Stimulated activated CD4-positive, alpha-beta T cell treated with anti-CD3 and anti-CD28 coated beads, Interleukin-1b, Interleukin-23, amount 100 ng/mL, for 1 hour (primary cell): ENCODE results near the gene AK2.

Experiments used
- DNase-seq, 2 donors: peaks; one replicate each; pipeline ENCODE4 v3.0.0-alpha.2; 2020; ENCODE audit warnings: low read depth in 2 of 2

The AK2 gene

DNA sequence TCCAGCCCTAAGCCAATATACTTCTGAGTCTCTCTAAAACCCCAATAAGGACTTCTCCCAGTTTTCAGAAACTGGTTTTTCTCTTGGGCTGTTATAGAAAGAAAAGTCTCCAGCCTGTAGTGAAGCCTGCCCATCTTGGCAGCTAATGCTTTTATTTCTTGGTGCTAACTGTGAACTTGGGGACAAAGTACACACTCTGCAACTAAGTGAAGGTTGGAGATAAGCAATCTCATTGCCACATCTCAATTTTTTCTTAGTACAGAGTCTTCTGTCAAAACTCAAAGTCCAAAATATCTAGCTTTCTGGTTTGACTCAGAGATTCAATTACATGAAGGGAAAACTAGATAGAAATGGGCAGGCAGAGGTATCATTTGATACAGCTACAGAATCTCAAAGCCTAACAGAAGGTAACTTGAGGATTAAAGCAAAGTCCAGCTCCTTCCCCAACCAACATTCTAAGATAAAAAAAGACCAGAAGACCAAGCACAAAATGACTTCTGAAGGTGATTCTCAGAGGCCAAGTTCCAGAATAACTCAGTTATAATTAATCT, 14.0 kb downstream of the AK2 start:
- DNase-seq = no peak

DNA sequence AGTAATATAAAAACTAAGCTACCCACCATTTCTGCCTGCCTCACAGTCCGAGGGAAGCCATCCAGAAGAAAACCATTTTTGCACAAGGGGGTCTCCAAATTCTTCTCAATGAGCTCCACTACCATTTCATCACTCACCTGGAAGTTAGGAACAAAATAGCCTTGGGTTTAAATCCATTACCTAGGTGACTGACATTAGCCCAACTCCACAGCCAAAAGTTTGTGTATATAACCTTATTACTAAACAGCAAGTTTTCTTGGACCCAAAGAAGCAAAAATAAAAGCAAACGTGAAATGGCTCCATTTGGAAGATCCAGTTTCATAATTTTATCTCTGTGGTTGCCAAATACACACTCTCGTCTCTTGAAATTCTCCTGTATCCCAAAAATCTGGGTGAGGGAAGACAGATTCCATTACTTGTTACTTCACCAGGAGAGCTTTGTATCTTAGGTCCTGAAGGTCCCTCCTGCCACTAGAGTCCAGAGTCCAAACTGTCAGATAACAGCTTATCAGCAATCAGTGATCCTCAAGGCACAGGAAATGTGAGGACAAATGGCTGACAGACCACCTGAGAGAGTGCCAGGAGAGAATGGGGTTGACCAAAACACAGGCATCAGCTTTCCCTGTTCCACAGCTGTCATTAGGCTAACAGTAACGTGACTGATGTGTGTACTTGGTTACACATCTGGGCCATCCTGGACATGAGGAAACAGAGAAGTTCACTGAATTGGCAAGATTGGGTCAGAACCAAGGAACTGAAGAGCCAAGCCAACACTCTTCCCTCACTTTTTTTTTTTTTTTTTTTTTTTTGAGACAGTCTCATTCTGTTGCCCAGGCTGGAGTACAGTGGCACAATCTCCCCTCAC, 14.9 kb downstream of the AK2 start:
- DNase-seq = no peak

DNA sequence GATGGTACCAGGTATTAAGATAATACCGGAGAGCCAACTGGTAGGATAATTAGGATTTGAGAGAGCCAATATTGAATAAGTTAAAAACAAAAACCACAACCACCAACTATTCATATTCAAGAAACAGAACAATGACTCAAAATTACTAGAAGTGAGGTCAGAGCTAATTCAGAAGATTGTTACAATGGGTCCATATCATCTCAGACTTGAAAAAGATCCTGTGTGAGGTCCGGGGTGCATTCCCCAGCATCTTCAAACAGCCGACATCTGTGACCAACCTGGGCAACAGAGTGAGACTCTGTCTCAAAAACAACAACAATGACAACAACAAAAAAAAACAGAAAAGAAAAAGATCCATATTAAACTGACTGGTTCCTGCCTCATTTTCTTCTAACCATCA, 18.6 kb downstream of the AK2 start:
- no peak for DNase-seq

DNA sequence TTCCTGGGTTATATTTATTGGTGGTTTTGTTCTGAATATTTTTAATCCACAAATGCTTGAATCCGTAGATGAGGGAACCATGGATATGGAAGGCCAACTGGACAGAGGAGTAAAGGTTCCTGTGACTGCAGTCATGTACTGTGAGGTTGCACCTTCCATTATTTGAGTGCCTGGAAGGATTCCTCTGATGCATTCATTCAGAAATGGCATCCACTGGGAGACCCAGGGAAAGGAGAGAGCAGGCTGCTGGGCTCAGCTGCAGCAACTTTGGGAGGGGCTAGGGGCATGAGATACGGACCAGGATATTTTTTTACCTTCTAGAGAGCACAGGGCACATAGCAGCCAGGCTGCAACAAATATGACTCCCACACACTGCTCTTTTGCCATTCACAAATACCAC, 19.5 kb downstream of the AK2 start:
- DNase-seq = no peak

DNA sequence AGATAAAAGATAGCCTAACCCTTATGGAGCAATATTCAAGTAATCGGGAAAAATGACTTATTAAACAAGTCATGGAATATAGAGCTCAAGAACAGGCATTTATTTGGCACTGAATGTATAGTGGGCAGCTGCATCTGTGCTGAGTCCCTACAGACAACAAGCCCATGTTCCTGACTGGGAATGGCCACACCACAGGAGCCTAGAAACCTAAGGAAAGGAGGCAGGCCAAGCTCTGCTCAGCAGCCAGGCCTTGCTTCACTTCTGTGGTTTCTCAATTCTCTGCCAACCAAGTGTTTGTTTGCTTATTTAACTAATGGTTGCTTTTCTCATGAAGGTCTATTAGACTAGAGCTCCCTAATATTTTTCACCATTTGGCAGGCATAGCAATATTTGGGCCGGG, 21.5 kb downstream of the AK2 start:
- no peak for DNase-seq

DNA sequence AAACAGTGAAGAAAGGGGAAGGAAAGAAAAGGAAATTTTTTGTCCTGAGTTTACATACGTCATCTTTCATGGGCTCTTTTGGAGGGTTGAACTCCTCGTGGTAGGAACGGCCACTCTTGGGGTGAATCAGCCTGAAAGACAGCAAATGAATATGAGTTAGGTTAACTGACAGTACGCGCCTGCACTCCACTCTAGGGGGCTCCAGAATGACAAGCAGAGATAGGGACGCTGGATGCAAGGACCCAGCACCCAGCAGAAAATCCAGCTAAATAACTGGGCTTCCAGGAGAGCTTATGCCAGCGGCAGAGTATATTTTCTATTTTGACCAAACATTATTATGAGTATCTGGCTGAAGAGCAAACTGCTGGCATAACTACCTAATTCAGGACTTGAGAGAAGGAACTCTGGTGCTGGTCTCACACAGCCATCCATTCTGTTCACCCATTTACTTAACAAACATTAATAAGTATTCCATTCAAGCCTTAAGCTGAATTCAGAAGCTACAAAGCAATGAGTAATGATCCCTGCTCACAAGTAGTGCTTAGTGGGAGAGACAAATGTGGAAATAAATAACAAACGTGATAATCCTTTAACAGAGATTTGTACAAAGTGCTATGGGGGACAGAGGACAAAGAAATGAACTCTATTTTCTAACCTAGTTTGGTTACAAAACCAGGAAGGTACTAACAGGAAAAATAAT, 22.1 kb downstream of the AK2 start:
- no peak for DNase-seq

DNA sequence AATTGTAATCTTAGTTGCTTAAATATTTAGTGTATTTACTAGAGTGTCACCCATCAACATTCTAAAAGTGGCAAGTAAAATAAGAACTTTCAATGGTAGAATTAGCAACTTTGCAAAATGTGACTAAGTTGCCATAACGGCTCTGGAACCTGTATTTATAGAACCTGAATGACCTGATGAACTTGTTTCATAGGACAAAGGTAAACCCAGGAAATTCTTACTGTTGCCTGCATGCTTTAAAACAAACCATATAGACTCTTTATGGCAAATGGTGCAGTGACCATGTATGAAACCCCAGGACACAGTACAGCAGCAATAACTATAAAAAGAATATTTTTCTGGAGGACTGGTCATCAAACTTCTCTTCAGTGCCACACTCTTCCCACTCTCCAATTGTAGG, 22.9 kb downstream of the AK2 start:
- no peak for DNase-seq

DNA sequence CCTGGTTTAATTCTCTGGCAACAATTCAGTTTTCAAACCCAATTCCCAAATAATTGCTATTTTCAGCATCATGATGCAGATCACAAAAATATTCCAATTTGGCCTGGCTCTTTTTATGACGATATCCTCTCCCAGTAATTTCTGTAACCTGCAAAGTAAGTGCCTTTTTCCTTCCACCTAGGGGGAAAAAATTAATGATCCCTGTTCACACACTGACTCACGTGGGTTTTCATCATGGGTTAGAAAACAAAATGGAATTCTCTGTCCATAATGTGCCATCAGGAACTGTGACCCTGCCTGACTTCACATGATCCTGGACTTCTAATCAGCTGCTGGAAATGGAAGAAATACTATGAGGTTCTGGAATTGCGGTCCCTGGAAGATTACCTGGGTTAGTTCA, 24.5 kb downstream of the AK2 start:
- DNase-seq = no peak

DNA sequence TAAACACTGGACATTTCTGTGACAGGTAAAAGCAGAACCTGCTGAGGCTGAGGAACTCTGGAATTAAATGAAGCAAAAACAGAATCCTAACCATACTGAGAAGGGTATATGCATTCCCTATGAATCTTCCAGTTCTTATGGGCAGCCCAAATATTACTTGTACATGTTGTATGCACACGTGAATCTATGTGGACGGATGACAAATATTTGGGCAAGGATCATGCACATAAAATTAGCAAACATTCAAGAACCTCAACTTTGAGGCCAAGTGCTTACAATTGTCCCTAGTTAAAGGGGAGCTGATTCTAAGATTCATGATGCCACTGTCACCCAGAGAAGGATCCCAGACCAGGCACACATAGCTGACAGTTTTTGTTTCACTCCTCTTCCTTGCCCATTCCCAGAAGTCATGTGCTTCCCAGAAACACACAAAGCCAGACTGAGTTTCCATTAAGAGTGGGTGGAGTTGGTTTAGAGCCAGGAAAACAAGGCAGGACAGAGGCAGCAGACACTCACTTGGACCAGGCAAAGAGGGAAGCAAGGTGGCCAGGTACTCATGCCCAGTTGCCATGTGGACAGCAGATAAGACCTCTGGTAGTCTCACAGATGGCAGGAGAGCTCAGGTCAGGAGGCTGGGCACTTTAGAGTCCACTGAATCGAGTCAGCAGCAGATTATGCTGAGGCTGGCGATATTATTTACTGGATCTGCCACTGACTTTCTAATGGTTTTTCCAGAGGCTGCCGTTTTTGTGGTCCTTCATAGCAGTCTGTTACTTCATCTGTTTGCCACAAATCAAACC, 25.6 kb downstream of the AK2 start:
- no peak for DNase-seq

DNA sequence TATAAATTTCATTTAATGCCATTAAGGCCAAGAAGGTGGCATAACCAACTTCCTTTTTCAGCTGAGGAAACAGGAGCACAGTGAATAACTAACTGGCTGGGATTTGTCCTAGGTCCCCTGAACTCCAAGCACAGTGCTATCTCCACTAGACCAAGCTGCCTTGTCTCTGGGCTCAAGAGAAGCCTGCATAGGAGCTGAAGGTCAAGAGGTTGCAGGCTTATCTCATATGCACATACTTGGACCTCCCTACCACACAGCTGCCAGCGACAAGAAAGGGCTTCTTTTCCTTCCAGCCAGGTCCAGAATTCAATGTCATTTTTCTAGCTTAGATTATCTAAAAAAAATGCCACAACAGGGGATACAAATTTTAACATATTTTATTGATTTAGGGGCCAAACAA, 27.1 kb downstream of the AK2 start:
- no peak for DNase-seq

DNA sequence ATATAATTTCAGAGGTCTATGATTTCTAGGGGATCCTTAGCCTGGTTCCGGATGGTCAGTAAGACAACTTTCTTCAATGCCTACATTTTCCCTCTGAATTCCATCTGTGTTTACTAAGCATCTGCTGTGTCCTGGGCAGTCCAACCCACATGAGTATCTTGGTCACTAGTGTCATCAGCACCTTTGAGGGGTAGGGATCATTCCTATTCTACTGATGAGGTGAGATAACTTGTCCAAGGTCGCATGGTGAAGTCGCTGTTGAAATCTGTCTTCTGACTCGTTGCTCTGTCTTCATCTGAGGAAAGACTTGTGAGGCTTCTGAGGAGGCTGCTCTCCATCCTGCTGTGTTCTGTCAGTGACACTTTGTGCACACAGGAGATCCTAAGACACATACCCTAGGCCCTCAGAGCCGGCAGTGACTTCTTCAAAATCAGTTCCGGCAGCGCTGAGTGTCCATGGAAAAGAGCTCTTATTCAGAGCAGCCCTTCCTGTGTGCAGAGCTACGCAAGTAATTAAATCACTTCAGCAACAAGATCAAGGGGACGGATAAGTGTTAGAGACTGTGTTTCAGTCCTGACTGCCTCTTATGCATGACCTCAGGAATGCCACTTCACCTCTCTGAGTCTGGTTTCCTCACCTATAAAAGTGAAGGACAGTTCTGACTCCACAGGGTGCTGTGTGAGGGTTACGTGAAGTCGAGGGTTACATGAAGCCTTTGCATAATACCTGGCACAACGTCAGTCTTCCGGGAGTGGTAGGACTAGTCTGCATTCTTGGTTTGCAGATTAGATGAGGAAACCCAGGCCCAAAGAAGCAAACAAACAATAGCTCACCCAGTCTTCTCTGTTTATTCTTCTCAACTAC, 28.4 kb downstream of the AK2 start:
- DNase-seq = no peak

DNA sequence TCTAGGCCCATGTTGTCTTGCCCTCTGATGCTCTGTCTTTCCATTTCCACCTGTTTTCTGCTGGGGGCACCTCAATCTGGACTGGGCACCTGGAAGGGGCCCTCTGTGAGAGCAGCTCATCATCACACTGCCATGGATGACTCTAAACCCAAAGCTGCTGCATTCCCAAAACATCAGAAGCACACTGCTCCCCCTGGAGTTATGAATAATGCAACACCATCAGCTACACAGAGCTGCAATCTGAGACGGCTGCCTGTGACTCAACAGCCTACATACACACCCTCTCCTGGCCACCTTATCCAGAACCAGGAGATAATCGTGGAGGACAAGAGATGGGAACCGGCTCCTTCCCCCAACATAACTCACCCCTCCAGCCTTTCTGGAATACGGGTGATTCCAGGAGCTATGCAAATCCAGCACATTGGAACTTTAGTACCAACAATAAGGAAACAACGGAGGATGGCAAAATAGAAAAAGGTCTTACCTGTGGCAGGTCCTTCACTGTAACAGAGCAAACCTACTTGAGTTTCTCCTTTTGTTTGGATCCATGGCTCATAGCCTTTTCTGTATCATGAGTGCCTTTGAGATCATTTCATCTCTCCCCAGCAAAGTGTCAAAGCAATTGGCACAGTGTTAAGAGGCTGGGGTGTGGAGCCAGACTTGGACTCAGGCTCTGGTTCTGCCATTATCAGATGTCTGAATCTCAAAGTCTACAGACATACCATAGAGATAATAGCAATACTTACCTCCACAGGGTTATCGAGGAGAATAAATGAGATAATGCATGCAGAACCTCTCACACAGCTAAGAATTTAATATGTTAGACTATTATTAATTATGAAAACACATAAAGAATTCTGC, 29.3 kb downstream of the AK2 start:
- DNase-seq = no peak

DNA sequence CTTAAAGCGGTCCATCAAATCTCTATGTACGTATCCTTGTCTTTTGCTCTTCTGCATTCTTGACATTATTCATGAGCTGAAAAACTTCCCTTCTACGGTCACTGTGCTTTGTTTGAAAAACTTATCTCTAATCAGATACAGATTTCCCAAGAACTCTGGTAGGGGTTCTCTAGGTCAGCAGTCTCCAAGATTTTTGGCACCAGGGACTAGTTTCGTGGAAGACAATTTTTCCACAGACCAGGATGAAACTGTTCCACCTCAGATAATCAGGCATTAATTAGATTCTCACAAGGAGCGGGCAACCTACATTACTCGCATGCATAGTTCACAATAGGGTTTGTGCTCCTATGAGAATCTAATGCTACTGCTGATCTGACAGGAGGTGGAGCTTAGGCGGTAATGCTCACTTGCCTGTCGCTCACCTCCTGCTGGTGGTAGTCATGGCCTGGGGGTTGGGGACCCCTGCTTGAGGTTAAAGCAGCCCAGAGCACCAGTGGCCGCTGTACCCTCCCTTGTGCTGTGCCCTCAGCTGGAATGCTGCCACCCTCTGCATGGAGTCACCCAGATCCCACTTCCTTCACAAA, 30.8 kb downstream of the AK2 start:
- no peak for DNase-seq

DNA sequence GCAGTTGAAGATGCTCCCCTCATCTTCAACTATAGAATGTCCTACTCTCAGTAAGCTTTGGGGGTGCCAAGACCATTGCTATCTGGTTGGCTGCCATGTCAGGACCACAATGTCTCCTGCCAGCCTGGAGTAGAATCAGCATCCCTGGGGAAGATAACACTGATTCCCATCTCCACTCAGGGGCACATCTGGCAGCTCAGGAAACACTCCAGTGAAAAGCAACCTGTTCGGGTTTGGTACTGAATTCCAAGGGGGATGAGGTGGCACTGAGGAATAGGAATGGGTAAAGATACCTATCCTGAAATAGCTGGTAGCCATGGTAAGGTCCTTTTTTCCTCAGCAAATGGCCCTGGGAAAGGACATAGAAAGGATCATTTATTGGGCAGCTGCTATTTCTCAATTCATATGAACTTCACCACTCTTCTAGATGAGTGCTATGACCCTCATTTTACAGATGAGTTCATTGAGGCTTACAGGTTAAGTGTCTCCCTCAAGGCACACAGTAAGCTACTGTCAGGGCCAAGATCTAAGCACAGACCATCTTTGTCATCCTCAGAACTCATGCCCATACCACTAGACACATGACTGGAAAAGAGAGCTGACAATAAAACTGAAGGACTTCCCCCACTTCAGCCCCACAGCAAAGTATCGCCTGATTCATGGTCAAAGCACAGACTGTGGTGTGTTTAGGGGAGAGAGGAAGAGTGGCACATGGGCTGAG, 31.4 kb downstream of the AK2 start:
- no peak for DNase-seq

DNA sequence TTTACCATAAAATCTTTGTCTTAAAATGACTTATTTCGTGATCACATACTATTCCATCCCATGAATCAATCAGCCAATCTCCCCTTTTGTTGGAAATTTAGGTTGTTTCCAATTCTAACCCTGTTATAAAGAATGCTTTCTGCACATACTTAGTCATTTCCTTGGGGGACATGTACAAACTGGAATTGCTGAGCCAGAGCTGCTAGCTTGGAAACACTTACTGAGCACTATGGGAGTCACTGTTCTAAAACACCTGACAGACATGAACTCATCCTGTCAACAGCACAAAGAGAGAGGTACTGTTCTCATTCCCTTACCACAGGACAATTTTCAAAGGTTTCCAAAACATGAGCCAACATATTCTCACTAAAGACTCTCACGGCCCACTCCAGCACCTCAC, 32.1 kb downstream of the AK2 start:
- no peak for DNase-seq

DNA sequence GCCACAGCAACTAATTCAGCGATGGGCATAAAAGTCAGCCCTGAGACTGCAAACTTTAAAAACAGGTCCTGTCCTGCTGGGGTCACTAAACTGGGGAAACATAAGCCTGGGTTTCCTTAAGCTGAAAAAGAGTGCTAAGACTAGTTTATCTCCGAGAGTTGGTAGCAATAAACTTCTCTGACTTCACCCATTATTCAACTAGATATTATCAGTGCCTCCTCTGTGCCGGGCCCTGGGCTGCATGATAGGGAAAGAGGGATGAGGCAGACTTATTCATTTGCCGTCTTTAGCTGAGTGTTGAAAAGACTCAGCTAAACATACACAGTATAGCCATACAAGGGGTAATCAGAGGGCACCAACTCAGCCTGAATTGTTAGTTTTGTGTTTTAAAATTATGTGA, 33.0 kb downstream of the AK2 start:
- DNase-seq = no peak

DNA sequence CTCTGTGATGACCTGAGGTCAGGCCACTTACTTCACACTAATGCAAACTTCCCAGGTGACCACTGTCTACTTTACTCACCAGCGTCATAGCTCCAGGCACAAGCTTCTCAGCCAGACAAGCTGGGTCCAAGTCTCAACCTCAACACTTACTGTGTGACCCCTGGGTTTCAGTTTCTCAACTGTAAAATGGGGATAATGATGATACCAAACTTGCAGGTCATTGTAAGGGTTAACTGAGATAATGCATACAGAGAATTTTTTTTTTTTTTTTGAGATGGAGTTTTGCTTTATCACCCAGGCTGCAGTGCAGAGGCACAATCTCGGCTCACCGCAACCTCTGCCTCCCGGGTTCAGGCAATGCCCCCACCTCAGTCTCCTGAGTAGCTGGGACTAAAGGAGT, 34.7 kb downstream of the AK2 start:
- no peak for DNase-seq

DNA sequence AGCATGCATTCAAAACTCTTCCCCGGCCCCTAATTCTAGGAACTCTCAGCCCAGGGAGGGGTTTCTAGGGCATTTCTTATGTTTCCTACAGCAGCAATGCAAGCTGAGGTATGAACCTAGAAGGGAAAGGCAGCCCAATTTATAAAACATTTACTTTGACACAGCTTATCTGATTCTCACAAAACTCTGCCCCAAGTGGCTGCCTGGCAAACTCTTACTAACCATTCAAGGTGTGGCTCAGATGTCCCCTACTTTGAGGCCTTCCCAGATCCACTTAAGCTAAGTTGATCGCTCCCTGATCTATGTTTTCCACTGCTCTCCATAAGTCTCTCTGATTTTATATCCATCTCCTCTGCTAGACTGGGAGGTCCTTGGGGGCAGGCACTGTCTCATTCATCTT, 35.4 kb downstream of the AK2 start:
- DNase-seq = no peak

DNA sequence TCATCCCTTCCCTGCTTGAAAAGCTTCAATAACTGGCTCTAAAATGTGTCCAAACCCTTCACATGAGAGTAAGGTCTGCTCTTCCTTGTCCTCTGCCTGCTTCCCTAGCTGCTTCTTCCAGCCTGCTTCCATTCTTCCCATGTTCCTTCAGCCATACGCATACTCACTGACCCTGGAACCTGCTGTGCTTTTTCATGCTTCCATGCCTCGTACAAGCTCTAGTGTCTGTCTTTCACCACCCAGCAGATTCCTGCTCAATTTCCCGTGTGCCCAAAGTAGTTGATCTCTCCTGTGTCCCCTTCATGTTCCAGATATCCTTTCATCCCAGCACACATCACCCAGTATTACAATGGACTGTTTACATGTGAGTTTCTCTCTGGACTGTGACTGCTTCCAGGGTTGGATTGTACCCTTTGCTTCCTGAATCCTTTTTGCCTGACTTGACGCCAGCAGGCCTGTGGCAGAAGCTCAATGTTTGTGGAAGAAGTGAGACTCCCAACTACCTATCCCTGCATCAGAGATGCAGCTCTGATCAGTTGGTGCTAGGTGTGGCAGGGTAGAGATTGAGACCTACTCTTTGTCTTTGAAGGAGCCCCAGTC, 36.2 kb downstream of the AK2 start:
- DNase-seq = no peak
